Measurements from ENCODE around the gene TCF7L2.
A peak's percentile ranks its signal among the peaks of the same experiment; 100 is the strongest.

Gene TCF7L2

GRCh38 chr10:113058523-113059370 lies 108.7 kb downstream of the TCF7L2 start:
- Histone ChIP-seq H3K9me3 (ENCODE audit: severe bottlenecking) (no peaks in the 10 kb centered on the region), H3K27me3 (ENCODE audit: insufficient read depth, low read depth, severe bottlenecking) (no peaks in the 10 kb centered on the region), H3K36me3 (no peaks in the 10 kb centered on the region), H3K4me3 (ENCODE audit: low read depth, low read length) (peak overlapping the region; percentile 2; the same call in 1 of the 2 replicates), H3K27ac (peak overlapping the region; percentile 41)
- DNase-seq, result peak; percentile 65
- TF ChIP-seq CTCF (IDR thresholded peaks at IDR 0.05; ENCODE audit: low read depth, low read length), result no peak

GRCh38 chr10:113059371-113059780 lies 109.3 kb downstream of the TCF7L2 start:
- TF ChIP-seq CTCF (IDR thresholded peaks at IDR 0.05; ENCODE audit: low read depth, low read length), result no peak
- Histone ChIP-seq H3K9me3 (ENCODE audit: severe bottlenecking) (no peaks in the 10 kb centered on the region), H3K27ac (no peak overlapping the region; the same call in 1 of the 2 replicates), H3K36me3 (no peaks in the 10 kb centered on the region), H3K4me3 (ENCODE audit: low read depth, low read length) (no peak overlapping the region), H3K27me3 (ENCODE audit: insufficient read depth, low read depth, severe bottlenecking) (no peaks in the 10 kb centered on the region)
- no peak for DNase-seq

- Histone ChIP-seq H3K4me3 (ENCODE audit: low read depth, low read length) (no peak overlapping the region), H3K27me3 (ENCODE audit: insufficient read depth, low read depth, severe bottlenecking) (no peaks in the 10 kb centered on the region), H3K9me3 (ENCODE audit: severe bottlenecking) (no peaks in the 10 kb centered on the region), H3K27ac (no peak overlapping the region; the same call in 1 of the 2 replicates), H3K36me3 (no peaks in the 10 kb centered on the region)
- no peak for TF ChIP-seq CTCF (IDR thresholded peaks at IDR 0.05; ENCODE audit: low read depth, low read length)
- DNase-seq, result no peak
These were observed 110.4 kb downstream of the TCF7L2 start for GRCh38 chr10:113060201-113061053.

GRCh38 chr10:113061054-113061430 lies 111.0 kb downstream of the TCF7L2 start:
- Histone ChIP-seq H3K27ac (no peak overlapping the region), H3K36me3 (no peaks in the 10 kb centered on the region), H3K9me3 (ENCODE audit: severe bottlenecking) (no peaks in the 10 kb centered on the region), H3K27me3 (ENCODE audit: insufficient read depth, low read depth, severe bottlenecking) (no peaks in the 10 kb centered on the region), H3K4me3 (ENCODE audit: low read depth, low read length) (no peak overlapping the region)
- DNase-seq, result no peak
- TF ChIP-seq CTCF (IDR thresholded peaks at IDR 0.05; ENCODE audit: low read depth, low read length), result no peak

- no peak overlapping the region for H3K27ac ChIP-seq
- H3K27me3 ChIP-seq (ENCODE audit: insufficient read depth, low read depth, severe bottlenecking), result no peaks in the 10 kb centered on the region
- no peak for TF ChIP-seq CTCF (IDR thresholded peaks at IDR 0.05; ENCODE audit: low read depth, low read length)
- H3K4me3 ChIP-seq (ENCODE audit: low read depth, low read length), result no peak overlapping the region
- H3K36me3 ChIP-seq, result no peaks in the 10 kb centered on the region
- DNase-seq, result no peak
- no peaks in the 10 kb centered on the region for H3K9me3 ChIP-seq (ENCODE audit: severe bottlenecking)
These were observed 111.5 kb downstream of the TCF7L2 start for GRCh38 chr10:113061557-113061956.

Measured in WERI-Rb-1 (cell line).